ENCODE measurements around the gene MACROD2. TPM values are rescaled to one million over a fixed set of nuclear protein-coding genes. Genes with fewer than 3 reads are reported as not detected.

Gene MACROD2
- total RNA-seq, 2 donors from 2014 or later: 8.0 to 19.4 TPM

- TF ChIP-seq CTCF (IDR thresholded peaks at IDR 0.05): no peak
- no peak for TF ChIP-seq POLR2A (IDR thresholded peaks at IDR 0.05)
- TF ChIP-seq POLR2AphosphoS5 (IDR thresholded peaks at IDR 0.05): no peak
- H3K36me3 ChIP-seq: no peaks in the 10 kb centered on the region
- no peak overlapping the region for H3K27ac ChIP-seq
- WGBS: 90% methylated on average over 2 of the region's 2 CpGs
- H3K4me3 ChIP-seq: no peak overlapping the region
- H3K9me3 ChIP-seq: no peaks in the 10 kb centered on the region
- H3K27me3 ChIP-seq (replicated peaks; ENCODE audit: insufficient read depth): no peaks in the 10 kb centered on the region
- intact Hi-C loops (cut with DNase I): no loop called here
- no peak for DNase-seq (ENCODE audit: low spot score)
- H3K4me1 ChIP-seq (replicated peaks): no peaks in the 10 kb centered on the region
These were observed 1863.7 kb downstream of the MACROD2 start for GRCh38 chr20:15859061-15859460.

DNA sequence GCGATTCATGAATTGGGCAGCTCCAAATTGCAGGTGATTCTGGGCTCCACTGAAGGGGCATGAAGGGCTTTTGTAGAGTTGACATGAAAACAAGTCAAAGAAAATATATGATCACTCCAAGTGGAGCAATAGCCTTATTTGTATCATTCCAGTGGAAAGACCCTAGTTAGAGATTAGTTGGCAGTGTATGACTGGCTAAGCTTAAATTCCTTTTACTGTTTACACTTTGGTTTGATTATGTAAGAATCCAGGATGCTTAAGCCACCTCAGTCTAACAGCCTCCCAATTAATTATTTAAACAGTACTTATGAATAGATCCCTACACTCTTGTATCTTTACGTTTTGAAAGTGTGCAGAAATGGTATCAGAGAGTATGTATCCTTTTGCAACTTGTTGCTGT is 1865.5 kb downstream of the MACROD2 start:
- WGBS: 83% methylated on average over 2 of the region's 2 CpGs
- intact Hi-C loops (cut with DNase I): no loop called here
- H3K36me3 ChIP-seq: no peaks in the 10 kb centered on the region

GRCh38 chr20:15862178-15862577 is 1866.9 kb downstream of the MACROD2 start:
- Histone ChIP-seq H3K27me3 (replicated peaks; ENCODE audit: insufficient read depth) (no peaks in the 10 kb centered on the region), H3K36me3 (no peaks in the 10 kb centered on the region), H3K4me1 (replicated peaks) (no peaks in the 10 kb centered on the region), H3K4me3 (no peak overlapping the region), H3K9me3 (no peaks in the 10 kb centered on the region), H3K27ac (no peak overlapping the region)
- DNase-seq (ENCODE audit: low spot score): no peak
- 29% methylated on average over 4 of the region's 4 CpGs for WGBS
- intact Hi-C loops (cut with DNase I): no loop called here
- TF ChIP-seq POLR2A (IDR thresholded peaks at IDR 0.05) (no peak), CTCF (IDR thresholded peaks at IDR 0.05) (no peak)

More for the DNA sequence above, 1865.5 kb downstream of the MACROD2 start:
- no peaks in the 10 kb centered on the region for H3K4me1 ChIP-seq (replicated peaks)
- no peak overlapping the region for H3K27ac ChIP-seq
- H3K9me3 ChIP-seq: no peaks in the 10 kb centered on the region
- H3K4me3 ChIP-seq: no peak overlapping the region
- no peak for DNase-seq (ENCODE audit: low spot score)
- no peak for TF ChIP-seq CTCF (IDR thresholded peaks at IDR 0.05)
- TF ChIP-seq POLR2AphosphoS5 (IDR thresholded peaks at IDR 0.05): no peak
- TF ChIP-seq POLR2A (IDR thresholded peaks at IDR 0.05): no peak
- no peaks in the 10 kb centered on the region for H3K27me3 ChIP-seq (replicated peaks; ENCODE audit: insufficient read depth)

- H3K9me3 ChIP-seq: no peaks in the 10 kb centered on the region
- H3K36me3 ChIP-seq: no peaks in the 10 kb centered on the region
- no peaks in the 10 kb centered on the region for H3K27me3 ChIP-seq (replicated peaks; ENCODE audit: insufficient read depth)
- H3K27ac ChIP-seq: no peak overlapping the region
- TF ChIP-seq POLR2AphosphoS5 (IDR thresholded peaks at IDR 0.05): no peak
- no peak for TF ChIP-seq CTCF (IDR thresholded peaks at IDR 0.05)
- TF ChIP-seq POLR2A (IDR thresholded peaks at IDR 0.05): no peak
- no peaks in the 10 kb centered on the region for H3K4me1 ChIP-seq (replicated peaks)
- intact Hi-C loops (cut with DNase I): no loop called here
- no peak overlapping the region for H3K4me3 ChIP-seq
- no peak for DNase-seq (ENCODE audit: low spot score)
These were observed 1868.4 kb downstream of the MACROD2 start for GRCh38 chr20:15863735-15864134.

- Histone ChIP-seq H3K9me3 (no peaks in the 10 kb centered on the region), H3K27ac (no peak overlapping the region), H3K4me3 (no peak overlapping the region), H3K4me1 (replicated peaks) (no peaks in the 10 kb centered on the region), H3K36me3 (no peaks in the 10 kb centered on the region), H3K27me3 (replicated peaks; ENCODE audit: insufficient read depth) (no peaks in the 10 kb centered on the region)
- 97% methylated on average over 2 of the region's 2 CpGs for WGBS
- TF ChIP-seq CTCF (IDR thresholded peaks at IDR 0.05): no peak
- intact Hi-C loops (cut with DNase I): no loop called here
- DNase-seq (ENCODE audit: low spot score): no peak
These were observed 1870.2 kb downstream of the MACROD2 start for GRCh38 chr20:15865553-15865952.
